WERI-Rb-1 (cell line): Measurements from ENCODE around the gene KAT2A.
A peak's percentile ranks its signal among the peaks of the same experiment; 100 is the strongest.

Source experiments
- DNase-seq: peaks from one replicate; pipeline ENCODE4 v3.0.0-alpha.2; 2020
- H3K27ac ChIP-seq: fragments of 250-450 bp; sonication (Bioruptor Pico); 2 replicates; pipeline ENCODE4 v1.5.1; 2020; ENCODE audit warnings: mild to moderate bottlenecking, moderate library complexity
- H3K27me3 ChIP-seq: fragments of 250-450 bp; sonication (Bioruptor Pico); 2 replicates; pipeline ENCODE4 v1.5.1; 2021; ENCODE audit warnings: mild to moderate bottlenecking, low read depth, moderate library complexity; ENCODE audit not compliant: insufficient read depth, severe bottlenecking
- H3K36me3 ChIP-seq: fragments of 250-450 bp; sonication (Bioruptor Pico); 2 replicates; pipeline ENCODE4 v1.5.1; 2020; ENCODE audit warnings: mild to moderate bottlenecking, moderate library complexity
- H3K4me3 ChIP-seq: 2 replicates; pipeline ENCODE4 v1.5.1; 2011; ENCODE audit warnings: low read depth, mild to moderate bottlenecking, control low read depth, low read length
- H3K9me3 ChIP-seq: fragments of 250-450 bp; sonication (Bioruptor Pico); 2 replicates; pipeline ENCODE4 v1.5.1; 2021; ENCODE audit warnings: mild to moderate bottlenecking, moderate library complexity; ENCODE audit not compliant: severe bottlenecking
- TF ChIP-seq, protein P1 (sequence below): IDR thresholded peaks from 2 replicates; pipeline ENCODE4 v1.5.1; 2011; ENCODE audit warnings: low read depth, mild to moderate bottlenecking, control low read depth, inconsistent platforms, low read length

KAT2A gene

DNA sequence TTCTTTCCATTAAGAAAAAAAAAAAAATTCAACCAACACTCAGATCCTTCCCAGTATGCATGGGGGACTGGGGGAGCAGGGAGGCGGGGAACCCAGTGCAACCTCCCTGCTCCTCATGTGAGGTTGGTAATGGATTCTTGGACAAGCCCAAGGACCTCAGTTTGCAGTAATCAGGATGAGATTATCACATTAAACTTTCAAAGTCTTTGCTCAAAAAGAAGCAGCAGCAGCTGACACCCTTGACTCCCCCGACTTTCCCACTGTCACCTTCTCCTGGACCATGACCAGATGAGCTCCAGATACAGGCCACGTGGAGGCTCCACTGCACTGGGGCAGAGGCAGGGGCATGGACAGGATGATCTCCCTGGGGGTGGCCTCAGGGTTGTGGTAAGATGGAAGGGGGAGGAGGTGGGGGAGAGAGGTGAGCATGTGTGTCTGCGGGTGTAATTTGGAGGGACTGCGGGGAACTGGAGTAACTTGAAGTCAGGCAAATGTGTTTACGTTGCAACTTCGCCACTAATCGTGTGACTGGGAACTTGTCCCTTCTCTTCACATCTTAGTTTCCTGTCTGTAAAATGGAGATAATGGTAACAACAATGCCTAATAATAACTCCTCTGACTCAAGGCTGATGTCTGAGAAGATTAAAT, 42.6 kb downstream of the KAT2A start:
- H3K27me3 ChIP-seq, result no peaks in the 10 kb centered on the region
- no peaks in the 10 kb centered on the region for H3K36me3 ChIP-seq
- no peak overlapping the region for H3K27ac ChIP-seq
- DNase-seq, result no peak
- H3K9me3 ChIP-seq, result no peaks in the 10 kb centered on the region
- TF ChIP-seq, protein P1, sequence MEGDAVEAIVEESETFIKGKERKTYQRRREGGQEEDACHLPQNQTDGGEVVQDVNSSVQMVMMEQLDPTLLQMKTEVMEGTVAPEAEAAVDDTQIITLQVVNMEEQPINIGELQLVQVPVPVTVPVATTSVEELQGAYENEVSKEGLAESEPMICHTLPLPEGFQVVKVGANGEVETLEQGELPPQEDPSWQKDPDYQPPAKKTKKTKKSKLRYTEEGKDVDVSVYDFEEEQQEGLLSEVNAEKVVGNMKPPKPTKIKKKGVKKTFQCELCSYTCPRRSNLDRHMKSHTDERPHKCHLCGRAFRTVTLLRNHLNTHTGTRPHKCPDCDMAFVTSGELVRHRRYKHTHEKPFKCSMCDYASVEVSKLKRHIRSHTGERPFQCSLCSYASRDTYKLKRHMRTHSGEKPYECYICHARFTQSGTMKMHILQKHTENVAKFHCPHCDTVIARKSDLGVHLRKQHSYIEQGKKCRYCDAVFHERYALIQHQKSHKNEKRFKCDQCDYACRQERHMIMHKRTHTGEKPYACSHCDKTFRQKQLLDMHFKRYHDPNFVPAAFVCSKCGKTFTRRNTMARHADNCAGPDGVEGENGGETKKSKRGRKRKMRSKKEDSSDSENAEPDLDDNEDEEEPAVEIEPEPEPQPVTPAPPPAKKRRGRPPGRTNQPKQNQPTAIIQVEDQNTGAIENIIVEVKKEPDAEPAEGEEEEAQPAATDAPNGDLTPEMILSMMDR, result no peak
- no peak overlapping the region for H3K4me3 ChIP-seq

DNA sequence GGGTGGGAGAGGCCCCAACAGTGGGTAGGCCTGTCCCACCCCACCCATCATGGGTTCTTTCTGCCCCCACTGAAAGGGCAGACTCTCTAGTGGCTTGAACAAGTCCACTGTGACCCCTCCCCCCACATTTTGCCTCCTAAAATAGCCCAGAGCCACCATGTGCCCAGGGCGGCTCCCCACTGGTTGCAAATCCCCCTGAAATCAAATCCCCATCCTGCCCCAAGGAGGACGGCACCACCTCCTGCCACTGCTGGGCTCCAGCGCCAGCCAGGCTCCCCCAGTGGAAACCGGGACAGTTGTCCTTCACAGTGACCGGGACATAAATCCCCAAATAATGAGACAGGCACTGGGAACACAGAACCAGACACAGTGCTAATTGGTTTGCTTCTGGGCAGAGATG, 43.4 kb downstream of the KAT2A start:
- no peak for DNase-seq
- Histone ChIP-seq H3K4me3 (no peak overlapping the region), H3K27me3 (no peaks in the 10 kb centered on the region), H3K27ac (no peak overlapping the region), H3K9me3 (no peaks in the 10 kb centered on the region), H3K36me3 (no peaks in the 10 kb centered on the region)
- TF ChIP-seq, protein P1, result no peak

DNA sequence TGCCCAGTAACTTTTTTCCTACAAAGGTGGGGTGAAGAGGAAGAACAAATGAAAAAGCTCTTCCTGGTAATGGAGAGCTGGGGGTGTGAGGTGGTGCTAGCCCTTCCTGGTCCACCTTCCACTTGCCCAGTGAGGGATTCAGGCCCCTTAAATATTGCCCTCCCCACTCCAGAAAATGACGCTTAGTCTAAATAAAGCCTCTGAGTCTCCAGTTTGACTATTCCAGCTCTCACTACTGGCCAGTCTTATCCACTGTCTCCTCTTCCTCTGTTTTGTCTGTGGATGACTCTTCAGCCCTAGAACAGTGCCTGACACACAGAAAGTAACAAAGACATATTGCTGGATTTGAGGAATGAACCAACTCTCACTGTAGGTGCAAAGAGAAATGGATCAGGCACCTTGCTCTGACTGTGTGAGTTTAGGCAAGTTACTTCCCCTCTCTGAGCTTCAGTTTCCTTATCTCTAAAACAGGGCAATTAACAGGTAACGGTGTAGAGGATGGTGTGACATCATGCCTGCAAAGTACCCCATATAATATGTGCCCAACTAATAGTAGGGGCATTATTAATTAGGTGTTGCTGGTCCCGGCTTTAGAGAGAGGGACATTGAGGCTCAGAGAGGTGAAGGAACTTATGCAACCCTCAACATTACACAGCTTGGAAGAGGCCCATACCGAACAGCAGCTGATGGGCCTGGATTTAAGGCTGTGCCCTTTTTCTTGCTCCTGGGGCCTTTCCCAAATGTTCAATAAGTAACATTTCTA, 44.2 kb downstream of the KAT2A start:
- no peak for DNase-seq
- no peaks in the 10 kb centered on the region for H3K36me3 ChIP-seq
- TF ChIP-seq, protein P1, result no peak
- H3K9me3 ChIP-seq, result no peaks in the 10 kb centered on the region
- no peak overlapping the region for H3K27ac ChIP-seq
- no peak overlapping the region for H3K4me3 ChIP-seq
- H3K27me3 ChIP-seq, result no peaks in the 10 kb centered on the region

DNA sequence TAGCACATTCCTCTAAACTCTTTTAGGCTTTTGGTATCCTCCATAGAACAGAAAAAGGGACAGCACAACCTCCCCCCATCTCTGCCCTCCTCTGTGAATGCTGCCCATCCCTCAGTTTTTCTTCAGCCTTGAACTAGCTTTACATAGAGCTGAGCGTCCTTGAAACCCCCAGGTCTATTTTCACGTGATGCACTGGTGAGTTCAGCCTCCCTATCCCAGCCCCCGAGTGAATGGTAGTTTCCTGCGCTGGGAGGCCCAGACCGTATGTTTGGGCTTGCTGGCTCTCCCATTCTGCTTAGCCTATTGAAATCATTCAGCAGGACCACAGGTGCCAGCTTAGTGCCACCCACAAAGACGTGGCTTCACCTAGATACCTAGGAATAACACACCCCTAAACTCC, 45.4 kb downstream of the KAT2A start:
- no peaks in the 10 kb centered on the region for H3K9me3 ChIP-seq
- H3K36me3 ChIP-seq, result no peaks in the 10 kb centered on the region
- no peak overlapping the region for H3K4me3 ChIP-seq
- no peak overlapping the region for H3K27ac ChIP-seq
- TF ChIP-seq, protein P1, result no peak
- DNase-seq, result no peak
- H3K27me3 ChIP-seq, result no peaks in the 10 kb centered on the region

DNA sequence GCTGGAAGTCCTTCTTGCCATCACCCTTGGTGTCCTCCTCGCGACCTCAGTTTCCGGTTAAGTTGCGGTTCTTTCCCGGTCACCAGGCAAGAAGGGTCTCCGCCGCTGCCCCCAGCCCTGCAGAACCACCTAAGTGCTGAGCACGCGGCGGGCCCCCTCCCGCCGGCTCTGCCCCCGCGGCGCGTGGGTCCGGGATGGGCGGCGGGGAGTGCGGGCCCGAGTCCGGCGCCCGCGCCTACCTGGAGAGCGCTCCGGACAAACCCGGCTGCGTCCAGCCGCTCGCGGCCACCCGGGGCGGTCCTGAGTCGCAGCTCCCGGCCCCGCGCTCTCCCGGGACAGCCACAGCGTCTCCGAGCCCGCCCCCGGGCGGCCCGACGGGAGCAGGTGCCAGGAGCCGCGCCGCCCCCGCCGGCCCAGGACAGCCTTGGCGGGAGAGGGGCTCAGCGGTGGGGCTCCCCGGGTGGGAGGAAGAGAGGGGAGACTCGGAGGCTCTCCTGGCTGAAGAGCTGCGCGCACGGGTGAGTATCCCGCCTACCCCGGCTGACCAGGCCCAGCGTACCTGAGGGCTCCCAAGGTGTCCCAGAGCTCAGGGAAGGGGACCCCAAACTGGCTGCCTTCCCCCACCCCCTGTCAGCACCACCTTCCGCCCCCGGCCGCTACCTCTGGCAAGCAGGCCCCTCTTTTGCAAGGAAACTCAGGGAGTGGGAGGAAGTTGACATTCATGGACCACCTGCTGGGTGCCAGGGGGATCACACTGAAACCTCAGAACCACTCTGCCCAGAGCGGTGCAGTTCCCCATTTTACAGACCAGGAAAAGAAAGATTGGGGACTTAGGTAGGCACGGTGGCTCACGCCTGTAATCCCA, 48.6 kb downstream of the KAT2A start:
- H3K27me3 ChIP-seq, result no peaks in the 10 kb centered on the region
- H3K36me3 ChIP-seq, result no peaks in the 10 kb centered on the region
- TF ChIP-seq, protein P1, result 0 out of 2 replicates have a peak, but pooled peaks have one; percentile 11
- peak overlapping the region; percentile 54 for H3K4me3 ChIP-seq
- H3K27ac ChIP-seq, result no peak overlapping the region
- no peaks in the 10 kb centered on the region for H3K9me3 ChIP-seq
- DNase-seq, result peak; percentile 66
